GM18873 (cell line): Measurements from ENCODE around the gene SRGAP1.
"Not testable (repeated sequence)": the region's sequence is repeated elsewhere in the genome, so short reads cannot be mapped to it uniquely, and the experiment has no call there.

Experiments
- ATAC-seq: cut with Tn5 transposase; IDR thresholded peaks from one replicate; pipeline ENCODE4 v1.9.1; 2021; ENCODE audit warnings: mild to moderate bottlenecking, moderate library complexity, moderate number of reproducible peaks; ENCODE audit not compliant: unreplicated experiment, low FRiP score

The SRGAP1 gene

GRCh38 chr12:64097366-64098105 lies 253.0 kb downstream of the SRGAP1 start:
- ATAC-seq = no peak

- no peak for ATAC-seq
These were observed 254.3 kb downstream of the SRGAP1 start for GRCh38 chr12:64098709-64099354.

GRCh38 chr12:64099397-64099796 lies 254.9 kb downstream of the SRGAP1 start:
- ATAC-seq = no peak

- no peak for ATAC-seq
These were observed 257.8 kb downstream of the SRGAP1 start for GRCh38 chr12:64102339-64102738.

GRCh38 chr12:64103825-64104740 lies 259.6 kb downstream of the SRGAP1 start:
- no peak for ATAC-seq

- no peak for ATAC-seq
These were observed 260.5 kb downstream of the SRGAP1 start for GRCh38 chr12:64105026-64105425.

- no peak for ATAC-seq
These were observed 263.3 kb downstream of the SRGAP1 start for GRCh38 chr12:64107776-64108175.

- no peak for ATAC-seq
These were observed 265.2 kb downstream of the SRGAP1 start for GRCh38 chr12:64109706-64110105.

GRCh38 chr12:64110864-64111263 lies 266.4 kb downstream of the SRGAP1 start:
- no peak for ATAC-seq

- ATAC-seq = no peak
These were observed 272.5 kb downstream of the SRGAP1 start for GRCh38 chr12:64116969-64117368.

GRCh38 chr12:64120568-64120967 lies 276.1 kb downstream of the SRGAP1 start:
- no peak for ATAC-seq

GRCh38 chr12:64121086-64121485 lies 276.6 kb downstream of the SRGAP1 start:
- ATAC-seq = not testable (repeated sequence)

GRCh38 chr12:64122154-64122553 lies 277.7 kb downstream of the SRGAP1 start:
- no peak for ATAC-seq

- ATAC-seq = no peak
These were observed 278.5 kb downstream of the SRGAP1 start for GRCh38 chr12:64122995-64123394.

GRCh38 chr12:64123448-64123847 lies 278.9 kb downstream of the SRGAP1 start:
- no peak for ATAC-seq

GRCh38 chr12:64124511-64125197 lies 280.2 kb downstream of the SRGAP1 start:
- no peak for ATAC-seq

- no peak for ATAC-seq
These were observed 281.4 kb downstream of the SRGAP1 start for GRCh38 chr12:64125913-64126312.

GRCh38 chr12:64127811-64128210 lies 283.3 kb downstream of the SRGAP1 start:
- no peak for ATAC-seq

- ATAC-seq = no peak
These were observed 283.9 kb downstream of the SRGAP1 start for GRCh38 chr12:64128366-64128765.

- not testable (repeated sequence) for ATAC-seq
These were observed 286.0 kb downstream of the SRGAP1 start for GRCh38 chr12:64130476-64130875.
